ENCODE results near the gene ESRRA. TPM values are rescaled to one million over a fixed set of nuclear protein-coding genes. Genes with fewer than 3 reads are reported as not detected.

ESRRA gene
- total RNA-seq, 1 experiment from 2014 or later: 61.0 TPM

DNA sequence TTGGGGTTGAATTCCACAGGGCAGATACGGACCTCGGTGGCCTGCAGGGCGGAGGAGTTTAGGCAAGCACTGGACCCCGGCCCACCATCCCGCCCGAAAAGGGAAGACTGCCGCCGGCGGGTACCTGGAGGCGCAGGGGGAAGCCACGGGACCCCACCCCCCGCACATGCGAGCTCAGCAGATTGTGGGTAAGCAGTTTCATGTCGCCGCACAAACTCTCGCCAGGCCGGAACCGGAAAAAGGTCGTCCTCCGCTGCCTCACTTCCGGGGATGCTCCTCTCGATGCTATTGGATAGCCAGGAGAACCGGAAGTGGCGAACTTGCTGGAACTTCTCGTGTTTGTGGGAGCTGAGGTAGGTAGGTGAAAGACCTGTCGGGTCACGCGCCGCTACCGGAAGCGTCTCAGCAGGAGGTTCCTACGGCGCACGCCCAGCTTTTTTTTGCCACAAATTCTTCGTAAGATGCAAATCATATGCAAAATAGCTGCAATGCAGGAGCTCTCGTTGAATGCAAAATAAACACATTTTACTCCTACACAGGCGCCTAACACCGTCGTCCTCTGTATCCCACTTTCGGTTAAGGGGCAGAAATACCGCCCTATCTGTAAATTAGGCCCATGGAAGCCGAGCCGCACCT is 12.1 kb downstream of the ESRRA start, which contains the start of gene TRMT112:
TSS of gene TRMT112 (minus strand) at position 235 of the 636 bp plus-strand sequence. CDS start at position 202, 33 bp downstream.
- CTCF ChIA-PET: interaction anchor here (0.5 to 2.7 kb wide), 20 partner anchors 12 to 821 kb away, joined by 3 to 87 read pairs (median 6); partner anchors contain the start of gene ESRRA
- BruUV-seq (replicated peaks): no TSS peak
- H2AFZ ChIP-seq: peak within 1 kb of the TSS; percentile 71

DNA sequence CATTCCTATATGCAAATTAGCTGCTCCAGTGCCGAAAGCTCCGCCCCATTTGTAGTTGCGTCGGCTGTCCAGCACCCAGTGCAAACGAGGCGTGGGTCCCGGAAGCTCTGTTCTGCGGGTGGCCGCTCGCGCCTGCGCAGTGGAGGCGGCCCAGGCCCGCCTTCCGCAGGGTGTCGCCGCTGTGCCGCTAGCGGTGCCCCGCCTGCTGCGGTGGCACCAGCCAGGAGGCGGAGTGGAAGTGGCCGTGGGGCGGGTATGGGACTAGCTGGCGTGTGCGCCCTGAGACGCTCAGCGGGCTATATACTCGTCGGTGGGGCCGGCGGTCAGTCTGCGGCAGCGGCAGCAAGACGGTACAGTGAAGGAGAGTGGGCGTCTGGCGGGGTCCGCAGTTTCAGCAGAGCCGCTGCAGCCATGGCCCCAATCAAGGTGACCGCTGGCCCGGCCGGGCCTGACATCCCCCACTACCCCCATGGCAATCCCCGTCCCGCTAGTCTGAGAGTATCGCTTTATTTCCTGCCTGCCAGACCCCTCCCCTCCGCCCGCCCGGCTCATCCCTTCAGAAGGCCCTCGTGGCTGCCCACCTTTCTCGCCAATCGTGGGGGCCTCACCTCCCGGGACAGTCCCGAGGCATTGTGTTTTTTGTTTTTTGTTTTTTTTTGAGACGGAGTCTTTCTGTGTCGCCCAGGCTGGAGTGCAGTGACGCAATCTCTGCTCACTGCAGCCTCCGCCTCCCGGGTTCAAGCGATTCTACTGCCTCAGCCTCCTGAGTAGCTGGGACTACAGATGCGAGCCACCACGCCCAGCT is 12.8 kb downstream of the ESRRA start, which contains the start of gene PRDX5:
TSS of gene PRDX5 (plus strand) at position 161 of the 805 bp plus-strand sequence. CDS start at position 256, 95 bp downstream.
- peaks cover 47% of the 10 kb centered on the region for H3K4me1 ChIP-seq (replicated peaks; ENCODE audit: insufficient read depth)
- ChIA-PET POLR2A (ENCODE audit: unreplicated experiment) (interaction anchor here (0.6 to 2.0 kb wide), 13 partner anchors 13 to 1653 kb away, joined by 3 to 38 read pairs (median 5); partner anchors contain the start of genes C11orf98, CSKMT, ESRRA and FKBP2), CTCF (interaction anchor here (0.5 to 2.7 kb wide), 22 partner anchors 13 to 425 kb away, joined by 3 to 87 read pairs (median 5); partner anchors contain the start of gene ESRRA)
- no peaks in the 10 kb centered on the region for H3K27me3 ChIP-seq (ENCODE audit: insufficient read depth, low read depth)
- H3K36me3 ChIP-seq (ENCODE audit: low read depth): peaks cover 7% of the 10 kb centered on the region; the same call in 1 of the 2 replicates
- peaks cover 65% of the 10 kb centered on the region for H3F3A ChIP-seq (ENCODE audit: insufficient read depth, low read depth)
- no peaks in the 10 kb centered on the region for H3K9me2 ChIP-seq (ENCODE audit: insufficient read depth)
- peak within 1 kb of the TSS; percentile 79 for H3K4me2 ChIP-seq
- peaks cover 5% of the 10 kb centered on the region; the same call in 1 of the 2 replicates for H4K20me1 ChIP-seq (ENCODE audit: insufficient read depth)
- DNase-seq: peak; percentile 92 to 99
- no TSS peak for BruUV-seq (replicated peaks)
- peak within 1 kb of the TSS; percentile 71 for H2AFZ ChIP-seq
- intact Hi-C loops (cut with micrococcal nuclease; ENCODE audit: unreplicated experiment): loop anchor here (1.0 to 2.0 kb wide), 7 partner anchors 13 to 335 kb away; partner anchors contain the start of genes ESRRA and FKBP2
- peak within 1 kb of the TSS; percentile 69 for H3K4me3 ChIP-seq
- TF ChIP-seq, protein P1, sequence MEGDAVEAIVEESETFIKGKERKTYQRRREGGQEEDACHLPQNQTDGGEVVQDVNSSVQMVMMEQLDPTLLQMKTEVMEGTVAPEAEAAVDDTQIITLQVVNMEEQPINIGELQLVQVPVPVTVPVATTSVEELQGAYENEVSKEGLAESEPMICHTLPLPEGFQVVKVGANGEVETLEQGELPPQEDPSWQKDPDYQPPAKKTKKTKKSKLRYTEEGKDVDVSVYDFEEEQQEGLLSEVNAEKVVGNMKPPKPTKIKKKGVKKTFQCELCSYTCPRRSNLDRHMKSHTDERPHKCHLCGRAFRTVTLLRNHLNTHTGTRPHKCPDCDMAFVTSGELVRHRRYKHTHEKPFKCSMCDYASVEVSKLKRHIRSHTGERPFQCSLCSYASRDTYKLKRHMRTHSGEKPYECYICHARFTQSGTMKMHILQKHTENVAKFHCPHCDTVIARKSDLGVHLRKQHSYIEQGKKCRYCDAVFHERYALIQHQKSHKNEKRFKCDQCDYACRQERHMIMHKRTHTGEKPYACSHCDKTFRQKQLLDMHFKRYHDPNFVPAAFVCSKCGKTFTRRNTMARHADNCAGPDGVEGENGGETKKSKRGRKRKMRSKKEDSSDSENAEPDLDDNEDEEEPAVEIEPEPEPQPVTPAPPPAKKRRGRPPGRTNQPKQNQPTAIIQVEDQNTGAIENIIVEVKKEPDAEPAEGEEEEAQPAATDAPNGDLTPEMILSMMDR (conservative IDR thresholded peaks at IDR 0.05): peak; percentile 39; the same call in 1 of the 2 replicates
- TF ChIP-seq EZH2 (IDR thresholded peaks at IDR 0.05; ENCODE audit: low read depth): no peak
- peak within 1 kb of the TSS; percentile 87 for H3K27ac ChIP-seq
- H3K9me3 ChIP-seq (ENCODE audit: insufficient read depth, low read depth): no peaks in the 10 kb centered on the region
- peaks cover 48% of the 10 kb centered on the region for H3K79me2 ChIP-seq (ENCODE audit: low read depth)

More for the DNA sequence above, 12.1 kb downstream of the ESRRA start, which contains the start of gene TRMT112:
- H3K4me1 ChIP-seq (replicated peaks; ENCODE audit: insufficient read depth): peaks cover 47% of the 10 kb centered on the region
- peak within 1 kb of the TSS; percentile 69 for H3K4me3 ChIP-seq
- H3K36me3 ChIP-seq (ENCODE audit: low read depth): peaks cover 7% of the 10 kb centered on the region; the same call in 1 of the 2 replicates
- peak; percentile 97 to 99 for DNase-seq
- peaks cover 72% of the 10 kb centered on the region for H3F3A ChIP-seq (ENCODE audit: insufficient read depth, low read depth)
- POLR2A ChIA-PET (ENCODE audit: unreplicated experiment): interaction anchor here (0.6 to 2.0 kb wide), 14 partner anchors 12 to 1652 kb away, joined by 3 to 38 read pairs (median 5); partner anchors contain the start of genes C11orf98, CSKMT, ESRRA and FKBP2
- H4K20me1 ChIP-seq (ENCODE audit: insufficient read depth): peaks cover 5% of the 10 kb centered on the region; the same call in 1 of the 2 replicates
- peak within 1 kb of the TSS; percentile 87 for H3K27ac ChIP-seq
- peak within 1 kb of the TSS; percentile 79 for H3K4me2 ChIP-seq
- TF ChIP-seq, protein P1 (conservative IDR thresholded peaks at IDR 0.05): no peak
- no peak for TF ChIP-seq EZH2 (IDR thresholded peaks at IDR 0.05; ENCODE audit: low read depth)
- intact Hi-C loops (cut with micrococcal nuclease; ENCODE audit: unreplicated experiment): loop anchor here (1.0 to 2.0 kb wide), 3 partner anchors 15 to 77 kb away; partner anchors contain the start of gene FKBP2
- H3K27me3 ChIP-seq (ENCODE audit: insufficient read depth, low read depth): no peaks in the 10 kb centered on the region
- H3K9me2 ChIP-seq (ENCODE audit: insufficient read depth): no peaks in the 10 kb centered on the region
- peaks cover 56% of the 10 kb centered on the region for H3K79me2 ChIP-seq (ENCODE audit: low read depth)
- no peaks in the 10 kb centered on the region for H3K9me3 ChIP-seq (ENCODE audit: insufficient read depth, low read depth)
